Amniotic epithelial cell (primary cell): ENCODE data around the gene B4GALNT1.
A peak's percentile ranks its signal among the peaks of the same experiment; 100 is the strongest.
"Not testable (repeated sequence)": the region's sequence is repeated elsewhere in the genome, so short reads cannot be mapped to it uniquely, and the experiment has no call there.

ENCODE experiments used
- DNase-seq: peaks from one replicate; pipeline ENCODE4 v3.0.0-alpha.2; 2010; ENCODE audit warnings: low read depth

B4GALNT1 gene

DNA sequence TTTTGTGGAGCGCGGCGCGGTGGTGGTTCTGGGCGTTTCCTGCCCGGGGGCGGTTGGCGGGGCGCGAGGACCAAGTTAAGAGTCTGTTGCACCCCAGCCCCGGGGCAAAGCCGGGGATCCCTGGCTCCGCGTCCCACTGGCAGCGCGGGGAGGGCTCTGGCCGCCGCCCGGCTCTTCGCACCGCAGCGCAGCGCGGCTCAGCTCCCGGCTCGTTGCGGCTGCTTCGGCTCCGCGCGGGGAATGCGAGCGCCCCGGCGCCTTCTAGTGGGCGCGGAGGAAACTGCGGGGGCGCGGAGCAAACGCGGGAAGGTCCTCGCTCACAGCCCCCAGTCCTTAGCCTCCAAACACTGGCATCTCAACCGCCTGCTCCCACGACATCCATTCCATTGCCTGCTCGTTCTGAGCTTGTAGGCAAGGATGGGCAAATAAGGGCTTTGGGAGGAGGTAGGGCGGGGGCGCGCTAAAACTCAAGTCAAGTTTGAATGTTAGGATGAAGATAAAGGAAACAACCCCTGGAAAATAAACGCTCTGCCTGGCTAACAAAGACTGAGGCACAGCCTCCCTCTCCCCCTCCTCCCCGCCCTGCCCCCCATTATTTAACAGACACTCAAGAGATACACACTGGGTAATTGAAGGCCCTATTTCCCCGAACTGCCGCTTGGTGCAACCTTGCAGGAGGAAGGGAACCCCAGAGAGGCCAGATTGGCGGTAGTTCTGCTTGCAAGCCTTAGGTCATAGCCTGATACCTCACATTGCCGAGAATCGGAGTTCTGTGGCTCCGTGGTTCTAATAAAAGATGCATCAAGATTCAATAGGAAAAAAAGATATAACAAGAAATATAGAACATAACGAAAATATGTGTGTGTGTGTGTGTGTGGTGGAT, at the start of gene B4GALNT1:
B4GALNT1 (minus strand) TSS at position 244 of the 883 bp plus-strand sequence. CDS start 1,069 bp downstream, outside the sequence.
- DNase-seq: peak; percentile 28

DNA sequence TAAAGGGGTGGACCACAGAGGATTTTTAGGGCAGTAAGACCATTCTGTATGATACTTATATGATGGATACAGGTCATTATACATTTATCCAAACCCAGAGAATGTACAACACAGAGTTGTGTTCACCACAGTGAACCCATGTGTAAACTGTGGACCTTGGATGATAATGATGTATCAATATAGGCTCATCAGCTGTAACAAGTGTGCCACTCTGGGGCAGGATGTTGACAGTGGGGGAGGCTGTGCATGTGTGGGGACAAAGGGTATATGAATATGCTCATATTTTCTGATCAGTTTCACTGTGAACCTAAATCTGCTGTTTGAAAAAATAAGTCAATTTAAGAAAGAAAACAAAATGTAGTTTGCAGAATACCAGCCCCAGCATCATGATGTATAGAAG, 46.7 kb upstream of the B4GALNT1 start:
- no peak for DNase-seq

DNA sequence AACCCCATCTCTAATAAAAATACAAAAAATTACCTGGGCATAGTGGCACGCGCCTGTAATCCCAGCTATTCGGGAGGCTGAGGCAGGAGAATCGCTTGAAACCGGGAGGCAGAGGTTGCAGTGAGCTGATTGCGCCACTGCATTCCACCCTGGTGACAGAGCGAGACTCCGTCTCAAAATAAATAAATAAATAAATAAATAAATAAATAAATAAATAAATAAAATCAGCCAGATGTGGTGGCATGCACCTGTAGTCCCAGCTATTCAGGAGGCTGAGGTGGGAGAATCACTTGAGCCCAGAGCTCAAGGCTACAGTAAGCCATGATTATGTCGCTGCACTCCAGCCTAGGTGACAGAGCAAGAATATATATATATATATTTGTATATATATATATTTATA, 44.9 kb upstream of the B4GALNT1 start:
- not testable (repeated sequence) for DNase-seq

DNA sequence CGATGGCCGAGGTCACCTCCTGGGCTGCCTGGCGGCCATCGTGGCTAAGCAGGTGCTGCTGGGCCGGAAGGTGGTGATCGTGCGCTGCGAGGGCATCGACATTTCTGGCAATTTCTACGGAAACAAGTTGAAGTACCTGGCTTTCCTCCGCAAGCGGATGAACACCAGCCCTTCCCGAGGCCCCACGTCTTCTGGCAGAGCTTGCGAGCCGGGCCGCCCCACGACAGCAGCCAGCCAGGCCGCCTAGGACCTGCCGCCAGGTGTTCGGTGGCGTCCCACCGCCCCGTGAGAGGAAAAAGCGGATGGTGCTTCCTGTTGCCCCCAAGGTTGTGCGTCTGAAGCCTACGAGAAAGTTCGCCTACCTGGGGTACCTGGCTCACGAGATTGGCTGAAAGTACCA, 41.7 kb upstream of the B4GALNT1 start:
- DNase-seq: no peak

DNA sequence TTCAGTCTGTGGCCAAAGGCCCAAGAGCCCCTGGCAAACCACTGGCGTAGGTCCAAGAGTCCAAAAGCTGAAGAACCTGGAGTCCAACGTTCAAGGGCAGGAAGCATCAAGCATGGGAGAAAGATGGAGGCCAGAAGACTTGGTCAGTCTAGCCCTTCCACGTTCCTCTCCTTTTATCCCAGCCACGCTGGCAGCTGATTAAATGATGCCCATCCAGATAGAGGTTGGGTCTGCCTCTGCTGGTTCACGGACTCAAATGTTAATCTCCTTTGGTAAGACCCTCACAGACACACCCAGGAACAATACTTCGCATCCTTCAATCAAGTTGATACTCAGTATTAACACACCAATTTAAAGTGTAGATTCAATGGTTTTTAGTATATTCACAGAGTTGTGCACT, 39.8 kb upstream of the B4GALNT1 start:
- no peak for DNase-seq

DNA sequence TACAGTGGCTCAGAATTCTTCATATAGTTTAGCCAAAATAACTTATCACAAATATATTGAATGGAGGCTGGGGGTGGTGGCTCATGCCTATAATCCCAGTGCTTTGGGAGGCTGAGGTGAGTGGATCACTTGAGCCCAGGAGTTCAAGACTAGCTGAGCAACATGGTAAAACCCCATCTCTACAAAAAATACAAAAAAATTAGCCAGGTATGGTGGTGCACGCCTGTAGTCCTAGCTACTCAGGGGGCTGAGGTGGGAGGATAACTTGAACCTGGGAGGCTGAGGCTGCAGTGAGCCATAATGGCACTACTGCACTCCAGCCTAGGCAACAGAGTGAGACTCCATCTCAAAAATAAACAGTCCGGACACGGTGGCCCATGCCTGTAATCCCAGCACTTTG, 38.8 kb upstream of the B4GALNT1 start:
- DNase-seq: not testable (repeated sequence)

DNA sequence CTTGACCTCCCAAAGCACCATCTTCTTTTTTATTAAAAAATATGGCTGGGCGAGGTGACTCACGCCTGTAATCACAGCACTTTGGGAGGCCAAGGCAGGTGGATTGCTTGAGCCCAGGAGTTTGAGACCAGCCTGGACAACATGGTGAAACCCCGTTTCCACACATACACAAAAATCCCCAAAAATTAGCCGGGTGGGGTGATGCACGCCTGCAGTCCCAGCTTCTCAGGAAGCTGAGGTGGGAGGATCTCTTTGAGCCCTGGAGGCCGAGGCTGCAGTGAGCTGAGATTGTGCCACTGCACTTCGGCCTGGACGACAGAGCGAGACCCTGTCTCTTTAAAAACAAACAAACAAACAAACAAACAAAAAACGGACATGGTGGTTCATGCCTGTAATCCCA, 36.7 kb upstream of the B4GALNT1 start:
- DNase-seq: not testable (repeated sequence)

DNA sequence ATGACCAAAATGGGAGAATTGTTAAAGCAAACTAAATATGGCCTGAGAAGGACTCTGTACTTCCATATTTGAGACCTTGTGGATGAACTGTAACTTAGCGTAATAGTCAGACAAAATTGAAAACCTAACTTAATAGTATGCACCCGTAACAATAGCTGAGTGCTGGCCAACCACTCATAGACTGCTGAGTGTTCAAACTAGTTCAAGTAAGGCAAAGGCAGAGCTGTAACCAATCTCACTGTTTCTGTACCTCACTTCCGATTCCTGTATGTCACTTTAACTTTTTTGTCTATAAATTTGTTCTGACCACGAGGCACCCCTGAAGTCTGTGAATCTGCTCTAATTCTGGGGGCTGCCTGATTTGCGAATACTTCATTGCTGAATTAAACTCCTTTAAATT, 33.9 kb upstream of the B4GALNT1 start:
- DNase-seq: no peak

DNA sequence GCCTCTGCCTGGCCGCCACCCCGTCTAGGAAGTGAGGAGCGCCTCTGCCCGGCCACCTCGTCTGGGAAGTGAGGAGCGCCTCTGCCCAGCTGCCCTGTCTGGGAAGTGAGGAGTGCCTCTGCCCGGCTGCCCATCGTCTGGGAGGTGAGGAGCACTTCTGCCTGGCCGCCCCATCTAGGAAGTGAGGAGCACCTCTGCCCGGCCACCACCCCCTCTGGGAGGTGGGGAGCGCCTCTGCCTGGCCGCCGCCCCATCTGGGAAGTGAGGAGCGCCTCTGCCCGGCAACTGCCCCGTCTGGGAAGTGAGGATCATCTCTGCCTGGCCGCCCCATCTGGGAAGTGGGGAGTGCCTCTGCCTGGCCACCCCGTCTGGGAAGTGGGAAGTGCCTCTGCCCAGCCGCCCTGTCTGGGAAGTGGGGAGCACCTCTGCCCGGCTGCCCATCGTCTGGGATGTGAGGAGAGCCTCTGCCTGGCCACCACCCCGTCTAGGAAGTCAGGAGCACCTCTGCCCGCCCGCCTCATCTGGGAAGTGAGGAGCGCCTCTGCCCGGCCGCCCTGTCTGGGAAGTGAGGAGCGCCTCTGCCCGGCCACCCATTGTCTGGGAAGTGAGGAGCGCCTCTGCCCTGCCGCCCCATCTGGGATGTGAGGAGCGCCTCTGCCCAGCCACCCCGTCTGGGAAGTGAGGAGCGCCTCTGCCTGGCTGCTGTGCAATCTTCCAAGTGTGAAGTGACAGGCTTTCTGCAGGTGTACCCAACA, 32.2 kb upstream of the B4GALNT1 start:
- not testable (repeated sequence) for DNase-seq

DNA sequence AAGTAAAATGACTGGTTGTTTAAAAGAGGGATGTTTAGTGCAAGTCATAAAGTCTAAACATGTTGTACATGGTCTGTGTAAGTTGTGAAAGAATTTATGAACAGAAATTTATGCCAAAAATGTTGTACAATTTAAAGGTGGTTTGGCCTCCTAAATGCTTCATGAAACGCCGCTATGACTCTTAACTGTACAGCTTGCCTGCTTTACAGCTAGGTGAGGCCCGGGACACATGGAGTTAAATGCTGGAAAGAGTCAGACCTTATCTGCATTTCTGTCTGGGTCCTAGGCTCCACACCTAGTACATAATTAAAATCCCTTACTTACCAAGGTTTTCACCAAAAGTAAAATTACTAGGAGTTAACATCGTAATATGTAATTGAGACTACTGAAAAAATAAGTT, 28.4 kb upstream of the B4GALNT1 start:
- DNase-seq: no peak

DNA sequence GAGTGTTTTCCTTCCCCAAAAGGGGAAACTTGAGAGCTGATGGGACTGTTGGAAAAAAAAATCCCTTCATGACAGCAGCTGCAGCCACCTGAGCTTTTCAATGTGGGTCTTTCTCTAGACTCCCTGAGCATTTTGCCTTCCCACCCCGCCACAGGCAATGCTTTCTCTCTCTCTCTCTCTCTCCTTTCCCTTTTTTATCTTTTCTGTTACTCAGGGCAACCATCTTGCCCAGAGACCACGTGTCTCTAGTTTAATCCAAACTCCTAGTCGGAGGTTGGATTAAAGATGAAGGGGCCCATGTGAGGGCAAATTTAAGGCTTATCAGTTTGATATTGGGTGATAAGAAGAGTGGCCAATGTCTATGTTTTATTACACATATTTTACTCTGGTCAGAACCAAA, 25.9 kb upstream of the B4GALNT1 start:
- no peak for DNase-seq

DNA sequence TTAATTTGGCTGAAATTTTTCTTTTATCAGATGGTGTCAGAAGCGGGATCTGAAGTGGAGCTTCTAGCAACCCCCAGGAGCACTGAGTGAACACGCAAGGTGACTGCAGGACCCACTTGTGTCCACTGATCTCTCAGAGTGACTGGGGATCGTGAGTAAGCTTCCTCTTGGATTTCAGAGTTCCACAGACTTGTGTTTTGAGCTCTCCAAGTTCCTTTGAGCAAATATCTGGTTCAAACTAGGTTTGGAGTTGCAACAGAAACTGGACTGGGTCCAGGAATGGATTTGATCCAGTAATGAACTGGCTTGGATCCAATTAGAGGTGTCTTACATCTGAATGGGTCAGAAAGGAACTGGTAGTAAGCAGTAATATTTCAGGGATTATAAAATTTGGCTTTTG, 24.7 kb upstream of the B4GALNT1 start:
- peak; percentile 32 for DNase-seq

DNA sequence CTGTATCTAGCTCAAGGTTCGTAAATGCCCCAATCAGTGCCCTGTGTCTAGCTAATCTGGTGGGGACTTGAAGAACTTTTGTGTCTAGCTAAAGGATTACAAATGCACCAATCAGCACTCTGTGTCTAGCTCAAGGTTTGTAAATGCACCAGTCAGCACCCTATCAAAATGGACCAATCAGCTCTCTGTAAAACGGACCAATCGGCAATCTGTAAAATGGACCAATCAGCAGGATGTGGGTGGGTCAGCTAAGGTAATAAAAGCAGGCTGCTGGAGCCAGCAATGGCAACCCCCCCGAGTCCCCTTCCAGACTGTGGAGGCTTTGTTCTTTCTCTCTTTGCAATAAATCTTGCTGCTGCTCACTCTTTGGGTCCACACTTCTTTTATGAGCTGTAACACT, 23.4 kb upstream of the B4GALNT1 start:
- not testable (repeated sequence) for DNase-seq

DNA sequence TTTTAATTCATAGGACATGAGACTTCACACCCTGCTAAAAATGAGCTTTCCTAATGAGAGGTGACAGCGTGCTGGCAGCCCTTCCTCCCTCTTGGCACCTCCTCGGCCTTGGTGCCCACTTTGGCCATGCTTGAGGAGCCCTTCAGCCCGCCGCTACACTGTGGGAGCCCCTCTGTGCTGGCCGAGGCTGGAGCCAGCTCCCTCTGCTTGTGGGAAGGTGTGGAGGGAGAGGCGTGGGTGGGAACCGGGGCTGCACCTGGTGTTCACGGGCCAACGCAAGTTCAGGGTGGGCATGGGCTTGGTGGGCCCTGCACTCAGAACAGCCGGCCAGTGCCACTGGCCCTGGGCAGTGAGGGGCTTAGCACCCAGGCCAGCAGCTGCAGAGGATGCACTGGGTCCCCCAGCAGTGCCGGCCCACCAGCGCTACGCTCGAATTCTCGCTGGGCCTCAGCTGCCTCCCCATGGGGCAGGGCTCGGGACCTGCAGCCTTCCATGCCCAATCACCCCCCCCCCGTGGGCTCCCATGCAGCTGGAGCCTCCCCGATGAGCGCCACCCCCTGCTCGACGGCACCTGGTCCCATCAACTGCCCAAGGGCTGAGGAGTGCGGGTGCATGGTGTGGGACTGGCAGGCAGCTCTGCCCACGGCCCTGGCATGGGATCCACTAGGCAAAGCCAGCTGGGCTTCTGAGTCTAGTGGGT, 22.7 kb upstream of the B4GALNT1 start:
- DNase-seq: no peak

DNA sequence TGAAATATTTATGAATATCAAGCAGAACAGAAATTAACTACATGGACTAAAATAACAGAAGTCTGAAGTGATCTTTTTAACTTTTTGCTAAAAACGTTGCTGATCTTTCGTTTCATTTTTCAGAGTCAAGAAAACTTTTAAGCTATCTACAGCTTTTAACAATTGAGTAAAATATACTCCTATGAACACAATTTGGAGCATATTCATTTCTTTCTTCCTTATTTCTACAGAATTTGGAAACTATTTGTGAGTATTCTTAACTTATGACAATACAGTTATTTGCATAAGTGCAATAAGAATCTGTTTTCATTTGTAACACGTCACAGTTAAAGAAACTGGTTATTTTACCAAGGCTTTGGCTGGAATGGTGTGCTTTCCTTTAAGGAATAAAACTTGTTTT, 21.0 kb upstream of the B4GALNT1 start:
- DNase-seq: no peak

DNA sequence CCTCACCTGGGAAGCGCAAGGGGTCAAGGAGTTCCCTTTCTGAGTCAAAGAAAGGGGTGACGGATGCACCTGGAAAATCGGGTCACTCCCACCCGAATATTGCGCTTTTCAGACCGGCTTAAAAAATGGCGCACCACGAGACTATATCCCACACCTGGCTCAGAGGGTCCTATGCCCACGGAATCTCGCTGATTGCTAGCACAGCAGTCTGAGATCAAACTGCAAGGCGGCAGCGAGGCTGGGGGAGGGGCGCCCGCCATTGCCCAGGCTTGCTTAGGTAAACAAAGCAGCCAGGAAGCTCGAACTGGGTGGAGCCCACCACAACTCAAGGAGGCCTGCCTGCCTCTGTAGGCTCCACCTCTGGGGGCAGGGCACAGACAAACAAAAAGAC, 13.7 kb upstream of the B4GALNT1 start:
- not testable (repeated sequence) for DNase-seq

DNA sequence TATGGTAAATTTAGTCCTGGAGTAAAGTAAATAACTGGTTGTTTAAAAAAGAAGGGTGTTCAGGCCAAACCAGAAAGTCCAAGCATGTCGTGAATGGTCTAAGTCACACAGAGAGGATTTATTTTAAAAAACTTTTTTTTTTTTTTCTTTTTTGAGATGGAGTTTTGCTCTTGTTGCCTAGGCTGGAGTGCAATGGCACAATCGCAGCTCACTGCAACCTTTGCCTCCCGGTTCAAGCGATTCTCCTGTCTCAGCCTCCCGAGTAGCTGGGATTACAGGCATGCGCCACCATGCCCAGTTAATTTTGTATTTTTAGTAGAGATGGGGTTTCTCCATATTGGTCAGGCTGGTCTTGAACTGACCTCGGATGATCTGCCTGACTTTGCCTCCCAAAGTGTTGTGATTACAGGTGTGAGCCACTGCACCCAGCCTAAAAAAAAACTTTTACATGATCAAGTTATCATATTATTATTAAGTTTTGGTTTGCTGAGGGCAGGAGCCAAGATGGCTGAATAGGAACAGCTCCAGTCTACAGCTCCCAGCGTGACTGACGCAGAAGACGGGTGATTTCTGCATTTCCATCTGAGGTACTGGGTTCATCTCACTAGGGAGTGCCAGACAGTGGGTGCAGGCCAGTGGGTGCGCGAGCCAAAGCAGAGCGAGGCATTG, 13.1 kb upstream of the B4GALNT1 start:
- DNase-seq: peak; percentile 32

DNA sequence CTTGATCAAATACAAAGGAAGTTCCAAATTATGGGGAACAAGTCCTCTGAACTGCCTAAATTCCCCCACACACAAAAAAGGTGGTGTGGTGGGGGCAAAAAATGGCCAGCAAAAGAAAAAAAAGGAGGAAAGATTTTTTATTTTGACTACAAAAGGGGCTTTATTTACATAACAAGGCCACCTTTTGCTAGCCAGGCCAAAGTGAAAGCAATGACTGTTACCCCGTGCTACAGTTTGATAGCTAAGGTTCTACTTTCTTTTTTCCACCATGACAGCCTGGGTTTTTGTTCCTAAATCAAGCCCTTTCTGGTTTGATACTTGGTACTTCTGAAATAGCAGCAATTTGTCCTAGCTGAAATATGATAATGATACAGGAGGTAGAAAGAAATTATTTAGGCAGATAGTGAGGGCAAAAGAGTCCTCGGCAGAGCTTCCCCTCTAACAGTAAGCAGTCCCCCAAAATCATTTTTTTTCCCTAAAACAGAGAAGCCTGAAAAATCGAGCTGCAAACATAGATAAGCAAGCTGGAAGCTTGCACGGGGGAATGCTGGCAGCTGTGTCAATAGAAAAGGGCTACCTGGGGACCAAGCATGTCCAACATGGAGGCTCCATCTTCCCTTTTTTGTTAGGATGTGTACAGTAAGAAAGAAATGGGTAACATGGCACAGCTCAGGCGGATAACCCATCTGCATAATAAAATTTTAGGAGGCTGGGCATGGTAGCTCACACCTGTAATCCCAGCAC, 8.9 kb upstream of the B4GALNT1 start:
- no peak for DNase-seq

DNA sequence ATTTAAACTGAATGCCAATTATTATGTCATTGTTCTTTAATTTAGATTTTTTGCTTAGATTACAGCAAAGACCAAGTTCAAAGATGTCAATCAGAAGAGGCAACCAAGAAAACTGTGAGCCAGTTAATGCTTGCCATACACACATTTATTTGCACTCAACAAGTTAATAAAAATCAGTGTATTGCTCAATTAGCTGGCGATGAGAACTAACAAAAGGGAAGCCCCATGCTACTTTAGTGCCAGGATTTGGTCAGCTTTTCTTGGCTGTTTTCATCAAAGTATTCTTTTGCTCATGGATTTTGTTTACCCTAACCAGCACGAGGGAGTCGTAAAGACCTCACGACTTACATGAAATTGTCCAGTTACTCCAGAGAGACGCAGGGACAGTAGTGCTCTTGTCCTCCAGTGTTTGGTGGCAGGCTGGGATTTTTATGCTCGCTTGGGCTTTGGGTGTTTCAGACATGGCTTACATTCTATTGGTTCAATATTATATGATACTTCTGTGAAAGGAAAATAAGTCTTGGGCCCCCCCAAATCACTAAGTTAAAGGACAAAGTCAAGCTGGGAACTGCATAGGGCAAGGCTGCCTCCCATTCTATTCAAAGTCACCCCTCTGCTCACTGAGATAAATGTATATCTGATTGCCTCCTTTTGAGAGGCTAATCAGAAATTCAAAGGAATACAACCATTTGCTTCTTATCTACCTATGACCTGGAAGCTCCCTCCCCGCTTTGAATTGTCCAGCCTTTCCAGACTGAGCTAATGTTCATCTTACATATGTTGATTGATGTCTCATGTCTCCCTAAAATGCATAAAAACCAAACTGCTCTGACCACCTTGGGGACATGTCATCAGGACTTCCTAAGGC, 7.4 kb upstream of the B4GALNT1 start:
- DNase-seq: no peak

DNA sequence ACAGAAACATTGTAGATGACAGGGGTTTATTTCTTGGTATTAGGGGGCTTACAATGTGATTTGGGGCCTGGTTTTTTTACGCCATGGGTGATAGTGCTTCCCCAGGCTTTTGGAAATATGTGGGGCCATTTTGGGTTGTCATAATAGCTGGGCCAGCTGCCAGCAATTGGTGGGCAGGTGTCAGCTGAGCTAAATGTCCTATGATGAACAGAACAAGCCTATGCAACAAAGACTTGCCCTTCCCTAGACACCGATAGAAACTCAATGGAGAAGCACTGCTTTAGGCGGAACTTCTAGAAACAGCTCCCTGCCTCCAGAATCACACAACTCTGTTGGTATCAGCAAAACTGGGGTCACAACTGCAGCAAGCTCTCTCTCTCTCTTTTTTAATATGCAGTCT, 5.1 kb upstream of the B4GALNT1 start:
- DNase-seq: no peak
